Measurements from ENCODE around the gene PIP5K1C. TPM values are rescaled to one million over a fixed set of nuclear protein-coding genes. Genes with fewer than 3 reads are reported as not detected.
A peak's percentile ranks its signal among the peaks of the same experiment; 100 is the strongest.

PIP5K1C gene
- total RNA-seq, 2 experiments from 2014 or later, result 18.3 to 19.6 TPM

- POLR2A ChIA-PET, result no interaction called here
These were observed 80.0 kb downstream of the PIP5K1C start for GRCh38 chr19:3620145-3620816.

GRCh38 chr19:3619631-3620012 is 80.6 kb downstream of the PIP5K1C start:
- Mint-ChIP-seq H3K27me3 (no peaks in the 10 kb centered on the region), H3K36me3 (ENCODE audit: low read depth) (no peaks in the 10 kb centered on the region), H3K4me1 (peaks cover 9% of the 10 kb centered on the region), H3K9me3 (no peaks in the 10 kb centered on the region), H3K4me3 (no peak overlapping the region), H3K27ac (no peak overlapping the region)
- ChIA-PET CTCF (no interaction called here), POLR2A (no interaction called here)
- no peak for DNase-seq

More at GRCh38 chr19:3620145-3620816, 80.0 kb downstream of the PIP5K1C start:
- Mint-ChIP-seq H3K4me1 (peaks cover 13% of the 10 kb centered on the region), H3K9me3 (no peaks in the 10 kb centered on the region), H3K27me3 (no peaks in the 10 kb centered on the region), H3K36me3 (ENCODE audit: low read depth) (no peaks in the 10 kb centered on the region), H3K4me3 (no peak overlapping the region), H3K27ac (no peak overlapping the region)
- CTCF ChIA-PET, result no interaction called here
- no peak for DNase-seq

DNA sequence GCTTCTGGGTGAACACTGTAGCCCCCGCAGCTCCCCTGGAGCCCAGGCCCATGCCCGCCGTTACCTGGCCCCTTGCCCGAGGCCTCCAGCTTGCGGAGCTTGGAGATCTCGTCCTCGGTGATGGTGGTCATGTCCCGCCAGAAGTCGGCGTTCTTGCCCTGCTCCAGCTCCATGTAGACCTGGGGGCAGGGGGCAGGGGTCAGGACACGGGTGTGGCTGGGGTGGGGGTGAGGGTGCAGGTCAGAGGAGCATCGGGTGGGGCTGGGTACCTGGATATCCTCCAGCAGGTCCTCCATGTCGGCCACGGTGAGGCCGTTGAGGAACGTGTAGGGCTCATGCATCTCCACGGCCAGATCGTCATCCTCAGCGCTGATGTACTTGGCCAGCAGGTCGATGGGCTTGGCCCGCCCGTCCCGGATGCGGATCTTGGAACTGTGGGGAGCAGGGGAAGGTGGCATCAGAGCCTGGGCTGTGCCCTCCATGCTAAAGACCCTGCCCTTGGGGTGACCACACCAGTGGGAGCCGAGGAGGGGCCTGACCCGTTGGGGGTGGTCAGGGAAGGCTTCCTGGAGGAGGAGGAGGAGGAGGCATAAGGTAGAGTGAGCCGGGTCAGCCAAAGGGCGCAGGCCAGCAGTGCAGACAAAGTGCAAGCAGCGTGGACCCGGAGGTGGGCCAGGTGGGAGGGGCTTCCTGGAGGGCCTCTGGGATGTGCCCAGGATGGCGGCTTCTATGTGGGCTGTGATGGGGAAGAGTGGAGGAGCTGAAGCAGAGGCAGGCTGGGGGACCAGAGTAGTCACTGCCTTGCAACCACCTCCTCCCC is 81.2 kb downstream of the PIP5K1C start:
- no peak overlapping the region for H3K4me3 Mint-ChIP-seq
- H3K36me3 Mint-ChIP-seq (ENCODE audit: low read depth), result no peaks in the 10 kb centered on the region
- H3K27ac Mint-ChIP-seq, result no peak overlapping the region
- ChIA-PET POLR2A (no interaction called here), CTCF (interaction anchor here (0.9 kb wide), 1 partner anchor 28 kb away, joined by 3 read pairs; no protein-coding TSS in a partner anchor)
- no peaks in the 10 kb centered on the region for H3K9me3 Mint-ChIP-seq
- H3K4me1 Mint-ChIP-seq, result peaks cover 3% of the 10 kb centered on the region
- no peak for DNase-seq
- H3K27me3 Mint-ChIP-seq, result no peaks in the 10 kb centered on the region

DNA sequence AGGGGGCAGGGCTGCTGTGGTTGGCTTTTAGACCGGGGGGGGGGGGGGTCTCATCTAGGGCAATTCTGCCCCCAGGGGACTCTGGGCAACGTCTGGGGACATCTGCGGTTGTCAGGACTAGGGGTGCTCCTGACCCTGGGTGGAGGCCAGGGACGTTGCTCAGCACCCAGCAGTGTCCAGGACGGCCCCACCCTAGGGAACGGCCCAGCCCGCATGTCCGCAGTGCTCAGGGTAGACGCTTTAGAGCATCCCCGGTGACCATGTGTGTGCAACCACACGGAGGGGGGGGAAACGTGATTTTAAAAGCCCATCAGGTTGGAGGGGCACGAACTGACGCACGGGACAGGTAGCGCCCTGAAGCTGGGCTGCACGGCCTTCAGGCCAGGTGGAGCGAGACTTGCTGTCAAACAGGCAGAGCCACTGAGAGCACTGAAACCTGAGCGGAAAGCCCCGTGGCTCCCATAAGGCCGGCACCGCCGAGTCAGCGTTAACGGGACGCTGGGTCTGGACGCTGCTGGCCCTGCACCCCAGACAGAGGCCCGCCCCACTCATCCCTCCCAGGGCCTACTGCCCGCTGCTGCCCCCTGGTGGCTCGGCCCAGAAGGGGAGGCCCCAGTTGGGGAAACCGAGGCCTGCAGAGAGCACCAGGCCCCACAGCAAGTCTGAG is 82.0 kb downstream of the PIP5K1C start:
- Mint-ChIP-seq H3K4me1 (peaks cover 2% of the 10 kb centered on the region), H3K36me3 (ENCODE audit: low read depth) (no peaks in the 10 kb centered on the region), H3K9me3 (no peaks in the 10 kb centered on the region), H3K27ac (no peak overlapping the region), H3K27me3 (no peaks in the 10 kb centered on the region), H3K4me3 (no peak overlapping the region)
- ChIA-PET POLR2A (no interaction called here), CTCF (interaction anchor here (0.9 kb wide), 1 partner anchor 27 kb away, joined by 3 read pairs; no protein-coding TSS in a partner anchor)
- peak; percentile 50 for DNase-seq

DNA sequence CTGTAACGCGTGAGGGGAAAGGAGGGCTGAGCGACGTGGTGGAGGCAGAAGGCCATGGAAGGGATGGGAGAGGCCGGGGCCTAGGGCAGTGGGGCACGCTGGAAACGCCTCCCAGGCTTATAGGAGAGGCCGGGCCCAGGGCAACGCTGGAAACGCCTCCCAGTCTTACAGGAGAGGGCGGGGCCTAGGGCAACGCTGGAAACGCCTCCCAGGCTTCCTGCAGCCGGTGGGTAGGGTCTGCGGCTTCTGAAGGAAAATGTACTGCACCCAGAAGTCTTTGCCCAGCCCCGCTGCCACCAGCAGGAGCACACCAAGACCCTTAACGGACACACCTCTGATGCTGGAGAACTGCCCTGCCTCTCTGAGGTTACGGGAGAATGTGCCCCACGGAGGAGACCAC is 82.8 kb downstream of the PIP5K1C start:
- DNase-seq, result no peak
- CTCF ChIA-PET, result no interaction called here
- peaks cover 2% of the 10 kb centered on the region for H3K4me1 Mint-ChIP-seq
- no peaks in the 10 kb centered on the region for H3K36me3 Mint-ChIP-seq (ENCODE audit: low read depth)
- POLR2A ChIA-PET, result no interaction called here
- H3K27me3 Mint-ChIP-seq, result no peaks in the 10 kb centered on the region
- H3K9me3 Mint-ChIP-seq, result no peaks in the 10 kb centered on the region
- H3K27ac Mint-ChIP-seq, result no peak overlapping the region
- H3K4me3 Mint-ChIP-seq, result no peak overlapping the region

- Mint-ChIP-seq H3K36me3 (ENCODE audit: low read depth) (peaks cover 6% of the 10 kb centered on the region), H3K4me1 (peaks cover 2% of the 10 kb centered on the region), H3K27ac (no peak overlapping the region), H3K4me3 (no peak overlapping the region), H3K9me3 (no peaks in the 10 kb centered on the region), H3K27me3 (no peaks in the 10 kb centered on the region)
- CTCF ChIA-PET, result no interaction called here
- DNase-seq, result no peak
- POLR2A ChIA-PET, result interaction anchor here (1.0 kb wide), 1 partner anchor 59 kb away, joined by 3 read pairs; no protein-coding TSS in a partner anchor
These were observed 84.6 kb downstream of the PIP5K1C start for GRCh38 chr19:3615524-3616135.

DNA sequence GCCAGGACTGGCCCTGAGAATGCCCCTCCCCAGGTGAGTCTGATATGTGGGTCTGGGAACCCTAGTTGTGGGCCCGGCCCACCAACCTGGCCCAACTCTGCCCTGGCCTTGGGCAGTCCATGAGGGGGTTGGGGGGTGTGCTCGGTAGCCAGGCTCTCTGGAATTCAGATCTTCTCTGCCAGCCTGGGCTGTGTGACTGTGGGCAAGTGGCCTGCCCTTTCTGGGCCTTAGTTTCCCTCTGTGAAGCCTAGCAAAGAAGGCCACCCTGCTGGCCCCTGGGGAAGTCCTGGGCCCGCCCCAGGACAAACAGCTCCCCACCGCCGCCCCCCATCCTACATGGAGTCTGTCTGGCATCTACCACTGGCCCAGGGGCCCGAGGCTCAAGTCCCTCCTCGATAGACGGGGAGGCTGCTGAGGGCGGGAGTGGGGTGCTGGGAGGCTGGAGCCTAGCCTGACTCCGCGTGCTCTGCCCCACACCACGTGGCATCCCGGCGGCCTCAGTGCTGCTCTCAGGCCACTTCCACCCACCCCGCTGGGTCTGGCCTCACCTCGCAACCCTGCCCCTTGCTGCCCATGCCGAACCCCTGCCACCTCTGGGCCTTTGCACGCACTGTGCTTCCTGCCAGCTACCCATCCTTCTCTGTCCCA is 85.3 kb downstream of the PIP5K1C start:
- ChIA-PET POLR2A (interaction anchor here (1.0 kb wide), 1 partner anchor 59 kb away, joined by 3 read pairs; no protein-coding TSS in a partner anchor), CTCF (no interaction called here)
- no peaks in the 10 kb centered on the region for H3K9me3 Mint-ChIP-seq
- no peak for DNase-seq
- peaks cover 6% of the 10 kb centered on the region for H3K36me3 Mint-ChIP-seq (ENCODE audit: low read depth)
- no peak overlapping the region for H3K27ac Mint-ChIP-seq
- no peak overlapping the region for H3K4me3 Mint-ChIP-seq
- H3K4me1 Mint-ChIP-seq, result peaks cover 2% of the 10 kb centered on the region
- H3K27me3 Mint-ChIP-seq, result no peaks in the 10 kb centered on the region

DNA sequence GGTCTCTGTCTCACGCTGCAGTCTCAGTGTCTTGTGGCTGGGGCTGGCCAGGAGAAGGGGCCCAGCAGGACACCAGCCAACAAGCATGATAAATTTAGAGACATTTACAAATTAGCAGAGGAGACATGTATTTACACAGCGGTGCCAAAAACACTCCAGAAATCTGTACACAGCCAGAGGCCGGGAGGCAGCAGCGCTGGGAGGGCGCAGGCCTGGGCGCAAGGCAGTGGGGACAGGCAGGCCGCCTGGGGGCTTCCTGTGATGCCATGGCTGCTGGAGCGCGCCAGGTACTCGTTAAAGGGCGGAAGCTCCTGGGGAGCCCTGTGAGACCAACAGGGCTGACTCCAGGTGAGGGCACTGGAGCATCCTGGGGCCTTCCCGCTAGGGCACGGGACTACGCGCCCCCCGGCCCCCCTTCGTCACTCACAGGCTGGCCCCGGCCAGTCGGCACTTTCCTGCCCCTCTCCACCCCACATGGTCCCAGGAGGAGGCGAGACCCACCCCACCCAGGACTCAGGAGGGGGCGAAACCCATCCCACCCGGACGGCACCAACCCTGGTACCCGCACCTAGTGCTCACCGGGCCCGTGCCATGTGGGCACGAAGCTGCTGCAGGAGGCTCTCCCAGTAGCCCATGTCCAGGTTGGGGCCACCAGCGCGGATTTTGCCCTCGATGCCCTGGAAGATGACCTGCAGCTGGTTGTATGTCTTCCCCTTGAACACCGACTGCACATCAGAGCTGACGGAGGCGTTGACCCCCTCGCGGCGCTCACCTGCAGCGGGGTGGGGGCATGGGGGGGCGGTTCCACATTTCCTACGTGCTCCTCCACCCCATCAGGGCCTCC is 86.2 kb downstream of the PIP5K1C start:
- DNase-seq, result no peak
- ChIA-PET CTCF (no interaction called here), POLR2A (no interaction called here)
- peaks cover 2% of the 10 kb centered on the region for H3K4me1 Mint-ChIP-seq
- no peaks in the 10 kb centered on the region for H3K27me3 Mint-ChIP-seq
- no peak overlapping the region for H3K4me3 Mint-ChIP-seq
- H3K27ac Mint-ChIP-seq, result no peak overlapping the region
- H3K36me3 Mint-ChIP-seq (ENCODE audit: low read depth), result peaks cover 6% of the 10 kb centered on the region
- no peaks in the 10 kb centered on the region for H3K9me3 Mint-ChIP-seq

DNA sequence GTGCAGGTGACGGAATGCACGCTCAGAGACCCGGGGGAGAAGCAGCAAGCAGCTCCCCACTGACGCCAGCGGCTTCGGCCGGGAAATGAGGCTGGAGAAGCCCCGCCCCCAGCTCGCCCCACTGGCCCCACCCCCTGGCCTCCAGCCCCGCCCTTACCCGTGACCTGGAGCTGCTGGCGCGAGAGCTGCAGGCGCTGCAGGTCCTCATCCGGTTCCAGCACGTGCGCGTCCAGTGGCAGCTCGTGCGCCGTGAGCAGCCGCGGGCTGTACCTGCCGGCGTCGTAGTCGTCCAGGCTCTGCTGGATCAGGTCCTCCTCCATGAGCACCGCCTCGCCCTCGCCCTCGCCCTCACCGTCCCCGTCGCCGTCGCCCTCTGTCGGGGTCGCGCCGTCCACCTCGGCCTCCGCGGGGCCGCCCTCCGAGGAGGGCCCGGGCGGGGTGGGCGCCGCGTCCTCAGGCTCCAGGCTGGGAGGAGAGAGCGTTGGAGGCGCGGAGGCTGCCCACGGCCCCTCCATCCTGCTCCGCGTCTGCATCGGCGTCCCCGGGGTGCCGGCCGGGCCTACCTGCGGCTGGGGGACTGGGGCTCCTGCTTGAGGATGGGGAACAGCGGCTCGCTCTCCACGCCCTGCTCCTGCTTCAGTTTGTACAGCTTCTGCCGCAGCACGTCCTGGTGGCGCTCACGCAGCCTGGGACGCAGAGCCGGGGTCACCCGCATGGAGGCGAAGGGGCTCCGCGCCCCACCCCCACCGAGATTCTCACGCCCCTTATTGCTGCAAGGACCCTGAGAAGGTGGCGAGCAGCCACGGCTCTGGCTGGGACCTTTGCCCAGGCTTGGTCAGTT is 87.1 kb downstream of the PIP5K1C start:
- ChIA-PET POLR2A (no interaction called here), CTCF (no interaction called here)
- no peak for DNase-seq
- Mint-ChIP-seq H3K27ac (no peak overlapping the region), H3K4me1 (peaks cover 4% of the 10 kb centered on the region), H3K9me3 (no peaks in the 10 kb centered on the region), H3K27me3 (peaks cover under 1% of the 10 kb centered on the region), H3K36me3 (ENCODE audit: low read depth) (peaks cover 6% of the 10 kb centered on the region), H3K4me3 (no peak overlapping the region)

GRCh38 chr19:3612330-3612729 is 87.9 kb downstream of the PIP5K1C start:
- no peak for DNase-seq
- Mint-ChIP-seq H3K27me3 (peaks cover 4% of the 10 kb centered on the region), H3K4me1 (peaks cover 5% of the 10 kb centered on the region), H3K27ac (no peak overlapping the region), H3K36me3 (ENCODE audit: low read depth) (peaks cover 6% of the 10 kb centered on the region), H3K4me3 (no peak overlapping the region), H3K9me3 (no peaks in the 10 kb centered on the region)
- ChIA-PET POLR2A (no interaction called here), CTCF (no interaction called here)

- Mint-ChIP-seq H3K9me3 (no peaks in the 10 kb centered on the region), H3K4me1 (peaks cover 5% of the 10 kb centered on the region), H3K27ac (no peak overlapping the region), H3K27me3 (peaks cover 8% of the 10 kb centered on the region), H3K4me3 (no peak overlapping the region), H3K36me3 (ENCODE audit: low read depth) (peaks cover 6% of the 10 kb centered on the region)
- POLR2A ChIA-PET, result no interaction called here
- CTCF ChIA-PET, result no interaction called here
- DNase-seq, result no peak
These were observed 88.4 kb downstream of the PIP5K1C start for GRCh38 chr19:3611841-3612240.

Data from activated CD4-positive, alpha-beta memory T cell treated with anti-CD3 and anti-CD28 coated beads, Interleukin-2, amount 10 ng/mL, durations not matched to agents 7 days and 5 days (primary cell).